PFSK-1 (cell line): ENCODE data around the gene C4B.

Experiments
- FOXP2 ChIP-seq: optimal IDR thresholded peaks from 2 replicates; pipeline ENCODE3; 2011; ENCODE audit warnings: borderline replicate concordance, control low read depth, inconsistent platforms; ENCODE audit not compliant: insufficient read depth; ENCODE audit errors: extremely low read length, extremely low read depth
- POLR2AphosphoS5 ChIP-seq: IDR thresholded peaks from 2 replicates; pipeline ENCODE4 v1.6.1; 2012; ENCODE audit warnings: low read depth, mild to moderate bottlenecking, control low read depth, low read length, moderate library complexity
- SIN3A ChIP-seq: IDR thresholded peaks from 2 replicates; pipeline ENCODE4 v1.6.1; 2012; ENCODE audit warnings: mild to moderate bottlenecking, low read length, moderate library complexity, borderline replicate concordance; ENCODE audit not compliant: insufficient read depth
- TAF1 ChIP-seq: IDR thresholded peaks from 2 replicates; pipeline ENCODE4 v1.6.1; 2012; ENCODE audit warnings: low read length, control low read depth, borderline replicate concordance; ENCODE audit not compliant: insufficient read depth
- TF ChIP-seq, protein P1 (sequence below), 2 experiments: IDR thresholded peaks; 2 replicates each; pipeline versions ENCODE4 v1.6.1 to v1.8.0; 2011 to 2012; ENCODE audit warnings: low read depth in 2 of 2, low read length in 2 of 2, control low read depth in 1 of 2, inconsistent platforms in 1 of 2, mild to moderate bottlenecking in 1 of 2, moderate library complexity in 1 of 2; ENCODE audit not compliant: insufficient read depth in 1 of 2

DNA sequence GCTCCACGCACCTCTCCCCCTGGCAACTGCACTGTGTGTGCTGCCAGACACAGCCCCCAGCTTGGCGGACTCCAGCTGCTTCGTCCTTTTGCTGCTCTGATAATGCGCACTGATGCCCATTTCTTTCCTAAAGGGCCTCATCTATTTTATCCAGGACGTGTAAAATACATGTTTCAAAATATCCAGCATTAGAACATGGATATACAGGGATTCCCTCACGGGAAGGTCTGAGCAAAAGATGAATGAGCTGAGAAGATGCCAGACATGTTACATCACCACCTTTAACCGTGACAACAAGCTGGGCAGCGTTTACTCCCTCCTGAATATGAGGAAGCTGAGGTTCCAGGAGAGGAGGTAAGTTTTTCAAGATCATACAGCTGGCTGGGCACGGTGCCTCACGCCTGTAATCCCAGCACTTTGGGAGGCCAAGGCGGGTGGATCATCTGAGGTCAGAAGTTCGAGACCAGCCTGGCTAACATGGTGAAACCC is 61.8 kb downstream of the C4B start:
- TF ChIP-seq SIN3A: no peak
- no peak for TF ChIP-seq POLR2AphosphoS5
- TF ChIP-seq, protein P1, sequence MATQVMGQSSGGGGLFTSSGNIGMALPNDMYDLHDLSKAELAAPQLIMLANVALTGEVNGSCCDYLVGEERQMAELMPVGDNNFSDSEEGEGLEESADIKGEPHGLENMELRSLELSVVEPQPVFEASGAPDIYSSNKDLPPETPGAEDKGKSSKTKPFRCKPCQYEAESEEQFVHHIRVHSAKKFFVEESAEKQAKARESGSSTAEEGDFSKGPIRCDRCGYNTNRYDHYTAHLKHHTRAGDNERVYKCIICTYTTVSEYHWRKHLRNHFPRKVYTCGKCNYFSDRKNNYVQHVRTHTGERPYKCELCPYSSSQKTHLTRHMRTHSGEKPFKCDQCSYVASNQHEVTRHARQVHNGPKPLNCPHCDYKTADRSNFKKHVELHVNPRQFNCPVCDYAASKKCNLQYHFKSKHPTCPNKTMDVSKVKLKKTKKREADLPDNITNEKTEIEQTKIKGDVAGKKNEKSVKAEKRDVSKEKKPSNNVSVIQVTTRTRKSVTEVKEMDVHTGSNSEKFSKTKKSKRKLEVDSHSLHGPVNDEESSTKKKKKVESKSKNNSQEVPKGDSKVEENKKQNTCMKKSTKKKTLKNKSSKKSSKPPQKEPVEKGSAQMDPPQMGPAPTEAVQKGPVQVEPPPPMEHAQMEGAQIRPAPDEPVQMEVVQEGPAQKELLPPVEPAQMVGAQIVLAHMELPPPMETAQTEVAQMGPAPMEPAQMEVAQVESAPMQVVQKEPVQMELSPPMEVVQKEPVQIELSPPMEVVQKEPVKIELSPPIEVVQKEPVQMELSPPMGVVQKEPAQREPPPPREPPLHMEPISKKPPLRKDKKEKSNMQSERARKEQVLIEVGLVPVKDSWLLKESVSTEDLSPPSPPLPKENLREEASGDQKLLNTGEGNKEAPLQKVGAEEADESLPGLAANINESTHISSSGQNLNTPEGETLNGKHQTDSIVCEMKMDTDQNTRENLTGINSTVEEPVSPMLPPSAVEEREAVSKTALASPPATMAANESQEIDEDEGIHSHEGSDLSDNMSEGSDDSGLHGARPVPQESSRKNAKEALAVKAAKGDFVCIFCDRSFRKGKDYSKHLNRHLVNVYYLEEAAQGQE (IDR thresholded peaks at IDR 0.05; ENCODE audit: insufficient read depth in 1 of 2, low read depth in 2 of 2, low read length in 2 of 2): no peak
- TF ChIP-seq TAF1: no peak
- TF ChIP-seq FOXP2: no peak
